B cell (primary cell): Measurements from ENCODE around the gene MRPL17.

Source experiments
- CTCF ChIP-seq: fragments of 200-600 bp; IDR thresholded peaks from one replicate; pipeline ENCODE4 v1.8.0; 2022; ENCODE audit warnings: antibody characterized with exemption, mild to moderate bottlenecking
- EZH2 ChIP-seq: IDR thresholded peaks from 2 replicates; pipeline ENCODE4 v1.6.1; 2012; ENCODE audit warnings: borderline replicate concordance, low read depth, mild to moderate bottlenecking, moderate library complexity, low read length; ENCODE audit not compliant: insufficient read depth, poor library complexity, severe bottlenecking

- TF ChIP-seq CTCF = no peak
- no peak for TF ChIP-seq EZH2
Observed at GRCh38 chr11:6674219-6674597, 8.9 kb downstream of the MRPL17 start.
